BLaER1 (cell line): ENCODE results near the gene SAPCD2.
A peak's percentile ranks its signal among the peaks of the same experiment; 100 is the strongest.
"Not testable (repeated sequence)": the region's sequence is repeated elsewhere in the genome, so short reads cannot be mapped to it uniquely, and the experiment has no call there.

ENCODE experiments used
- H3K27ac ChIP-seq: shearing (Covaris generic); formaldehyde crosslinking; 2 replicates; pipeline ENCODE4 v1.8.1; 2022
- H3K27me3 ChIP-seq: shearing (Covaris generic); formaldehyde crosslinking; 2 replicates; pipeline ENCODE4 v1.8.1; 2022
- H3K36me3 ChIP-seq: shearing (Covaris generic); formaldehyde crosslinking; 2 replicates; pipeline ENCODE4 v1.8.1; 2022
- H3K4me1 ChIP-seq: shearing (Covaris generic); formaldehyde crosslinking; 2 replicates; pipeline ENCODE4 v1.8.1; 2022
- H3K4me2 ChIP-seq: shearing (Covaris generic); formaldehyde crosslinking; 2 replicates; pipeline ENCODE4 v1.8.1; 2022
- H3K4me3 ChIP-seq: shearing (Covaris generic); formaldehyde crosslinking; 2 replicates; pipeline ENCODE4 v1.8.1; 2022
- H3K9ac ChIP-seq: shearing (Covaris generic); formaldehyde crosslinking; 2 replicates; pipeline ENCODE4 v1.8.1; 2022
- H3K9me3 ChIP-seq: shearing (Covaris generic); formaldehyde crosslinking; 2 replicates; pipeline ENCODE4 v1.8.1; 2022
- H4K20me1 ChIP-seq: shearing (Covaris generic); formaldehyde crosslinking; 2 replicates; pipeline ENCODE4 v1.8.1; 2022
- Cebpa-rat ChIP-seq: shearing (Covaris generic); IDR thresholded peaks from 2 replicates; pipeline ENCODE4 v1.8.1; 2022

The SAPCD2 gene

GRCh38 chr9:137034709-137035506, 35.4 kb downstream of the SAPCD2 start:
- peaks cover 34% of the 10 kb centered on the region for H3K36me3 ChIP-seq
- H4K20me1 ChIP-seq: no peaks in the 10 kb centered on the region
- H3K9me3 ChIP-seq: no peaks in the 10 kb centered on the region
- peak overlapping the region; percentile 62 for H3K9ac ChIP-seq
- peak overlapping the region; percentile 93 for H3K4me2 ChIP-seq
- H3K27me3 ChIP-seq: no peaks in the 10 kb centered on the region
- H3K4me1 ChIP-seq: peaks cover 74% of the 10 kb centered on the region
- no peak for TF ChIP-seq Cebpa-rat
- H3K4me3 ChIP-seq: peak overlapping the region; percentile 55
- peak overlapping the region; percentile 81 for H3K27ac ChIP-seq

GRCh38 chr9:137034039-137034708, 36.2 kb downstream of the SAPCD2 start:
- Histone ChIP-seq H3K4me2 (peak overlapping the region; percentile 94), H3K9me3 (no peaks in the 10 kb centered on the region), H3K4me1 (peaks cover 77% of the 10 kb centered on the region), H3K27me3 (no peaks in the 10 kb centered on the region), H3K27ac (peak overlapping the region; percentile 94), H4K20me1 (no peaks in the 10 kb centered on the region), H3K36me3 (peaks cover 27% of the 10 kb centered on the region), H3K9ac (peak overlapping the region; percentile 80), H3K4me3 (peak overlapping the region; percentile 74)
- TF ChIP-seq Cebpa-rat: no peak

DNA sequence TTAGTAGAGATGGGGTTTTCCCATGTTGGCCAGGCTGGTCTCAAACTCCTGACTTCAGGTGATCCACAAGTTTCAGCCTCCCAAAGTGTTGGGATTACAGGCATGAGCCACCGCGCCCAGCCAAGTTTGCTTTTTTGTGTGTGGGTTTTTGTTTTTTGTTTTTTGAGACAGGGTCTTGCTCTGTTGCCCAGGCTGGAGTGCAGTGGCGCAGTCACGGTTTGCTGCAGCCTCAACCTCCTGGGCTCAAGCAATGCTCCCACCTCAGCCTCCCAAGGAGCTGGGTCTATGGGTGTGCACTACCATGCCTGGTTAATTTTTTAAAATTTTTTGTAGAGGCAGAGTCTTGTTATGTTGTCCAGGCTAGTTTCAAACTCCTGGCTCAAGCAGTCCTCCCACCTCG, 36.9 kb downstream of the SAPCD2 start:
- peaks cover 78% of the 10 kb centered on the region for H3K4me1 ChIP-seq
- H3K27me3 ChIP-seq, H4K20me1 ChIP-seq, H3K9me3 ChIP-seq: not testable (repeated sequence)
- H3K27ac ChIP-seq: peak overlapping the region; percentile 94
- peaks cover 20% of the 10 kb centered on the region for H3K36me3 ChIP-seq
- peak overlapping the region; percentile 80; the same call in 1 of the 2 replicates for H3K9ac ChIP-seq
- peak overlapping the region; percentile 74 for H3K4me3 ChIP-seq
- H3K4me2 ChIP-seq: peak overlapping the region; percentile 94

GRCh38 chr9:137032858-137033257, 37.5 kb downstream of the SAPCD2 start:
- TF ChIP-seq Cebpa-rat: no peak
- Histone ChIP-seq H3K27ac (peak overlapping the region; percentile 94), H3K4me2 (peak overlapping the region; percentile 94), H3K4me3 (peak overlapping the region; percentile 74), H3K9ac (peak overlapping the region; percentile 80), H3K36me3 (peaks cover 14% of the 10 kb centered on the region), H3K4me1 (peaks cover 79% of the 10 kb centered on the region), H3K9me3 (no peaks in the 10 kb centered on the region), H3K27me3 (no peaks in the 10 kb centered on the region), H4K20me1 (no peaks in the 10 kb centered on the region)

DNA sequence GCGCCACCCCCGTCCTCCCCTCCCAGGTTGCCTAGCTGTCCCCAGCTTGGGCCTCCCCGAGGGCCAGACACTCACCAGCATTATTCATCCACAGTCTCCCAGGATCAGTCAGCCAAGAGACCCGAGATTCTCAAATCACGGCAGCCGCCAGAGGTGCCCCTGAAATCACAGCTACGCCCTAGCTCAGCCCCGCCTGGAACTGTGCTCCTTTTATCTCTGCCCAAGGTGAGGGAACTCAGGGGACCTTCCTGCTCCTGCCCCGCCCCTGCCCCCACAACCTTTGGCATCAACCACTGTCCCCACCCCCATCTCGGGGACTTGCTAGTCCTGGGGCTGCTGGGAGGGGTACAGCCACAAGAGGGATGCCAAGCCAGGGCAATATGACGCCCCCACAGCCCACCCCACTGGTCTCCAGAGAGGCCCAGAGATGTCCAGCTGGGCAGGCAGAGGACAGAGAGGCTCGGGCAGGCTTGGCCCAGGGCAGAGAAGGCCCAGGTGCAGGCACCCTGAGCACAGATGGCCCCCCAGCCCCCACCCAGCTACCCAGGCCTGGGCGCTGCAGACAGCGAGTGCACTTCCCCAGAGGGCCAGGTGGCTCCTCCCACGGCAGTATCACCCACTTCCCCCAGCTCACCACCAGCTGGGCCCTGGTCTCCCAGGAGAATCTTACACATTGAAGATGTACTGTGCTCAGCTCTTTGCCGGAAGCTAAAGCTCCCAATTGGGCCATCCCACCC, 38.3 kb downstream of the SAPCD2 start, which contains the start of gene FUT7:
Gene FUT7, minus strand, starts transcription at position 185 of the 737 bp plus-strand sequence. Its CDS starts 97 bp downstream, at position 88.
- peak within 1 kb of the TSS; percentile 80 for H3K9ac ChIP-seq
- peak within 1 kb of the TSS; percentile 74 for H3K4me3 ChIP-seq
- peak within 1 kb of the TSS; percentile 94 for H3K27ac ChIP-seq
- TF ChIP-seq Cebpa-rat: no peak
- peak within 1 kb of the TSS; percentile 94 for H3K4me2 ChIP-seq
- H3K36me3 ChIP-seq: peaks cover 6% of the 10 kb centered on the region
- H3K27me3 ChIP-seq: no peaks in the 10 kb centered on the region
- peaks cover 87% of the 10 kb centered on the region for H3K4me1 ChIP-seq
- no peaks in the 10 kb centered on the region for H3K9me3 ChIP-seq
- peaks cover 5% of the 10 kb centered on the region for H4K20me1 ChIP-seq

GRCh38 chr9:137030538-137031527, 39.5 kb downstream of the SAPCD2 start:
- peak overlapping the region; percentile 80 for H3K9ac ChIP-seq
- H3K36me3 ChIP-seq: no peaks in the 10 kb centered on the region
- H4K20me1 ChIP-seq: peaks cover 17% of the 10 kb centered on the region
- peak overlapping the region; percentile 74 for H3K4me3 ChIP-seq
- peak; percentile 90 for TF ChIP-seq Cebpa-rat
- peaks cover 94% of the 10 kb centered on the region for H3K4me1 ChIP-seq
- no peaks in the 10 kb centered on the region for H3K27me3 ChIP-seq
- peak overlapping the region; percentile 94 for H3K27ac ChIP-seq
- no peaks in the 10 kb centered on the region for H3K9me3 ChIP-seq
- H3K4me2 ChIP-seq: peak overlapping the region; percentile 94

GRCh38 chr9:137030006-137030405, 40.4 kb downstream of the SAPCD2 start:
- H3K4me3 ChIP-seq: peak overlapping the region; percentile 74
- H3K27me3 ChIP-seq: no peaks in the 10 kb centered on the region
- H3K27ac ChIP-seq: peak overlapping the region; percentile 94
- peak overlapping the region; percentile 94 for H3K4me2 ChIP-seq
- H3K9me3 ChIP-seq: no peaks in the 10 kb centered on the region
- H3K9ac ChIP-seq: peak overlapping the region; percentile 80
- H4K20me1 ChIP-seq: peaks cover 26% of the 10 kb centered on the region
- TF ChIP-seq Cebpa-rat: no peak
- H3K36me3 ChIP-seq: no peaks in the 10 kb centered on the region
- H3K4me1 ChIP-seq: peaks cover 94% of the 10 kb centered on the region

DNA sequence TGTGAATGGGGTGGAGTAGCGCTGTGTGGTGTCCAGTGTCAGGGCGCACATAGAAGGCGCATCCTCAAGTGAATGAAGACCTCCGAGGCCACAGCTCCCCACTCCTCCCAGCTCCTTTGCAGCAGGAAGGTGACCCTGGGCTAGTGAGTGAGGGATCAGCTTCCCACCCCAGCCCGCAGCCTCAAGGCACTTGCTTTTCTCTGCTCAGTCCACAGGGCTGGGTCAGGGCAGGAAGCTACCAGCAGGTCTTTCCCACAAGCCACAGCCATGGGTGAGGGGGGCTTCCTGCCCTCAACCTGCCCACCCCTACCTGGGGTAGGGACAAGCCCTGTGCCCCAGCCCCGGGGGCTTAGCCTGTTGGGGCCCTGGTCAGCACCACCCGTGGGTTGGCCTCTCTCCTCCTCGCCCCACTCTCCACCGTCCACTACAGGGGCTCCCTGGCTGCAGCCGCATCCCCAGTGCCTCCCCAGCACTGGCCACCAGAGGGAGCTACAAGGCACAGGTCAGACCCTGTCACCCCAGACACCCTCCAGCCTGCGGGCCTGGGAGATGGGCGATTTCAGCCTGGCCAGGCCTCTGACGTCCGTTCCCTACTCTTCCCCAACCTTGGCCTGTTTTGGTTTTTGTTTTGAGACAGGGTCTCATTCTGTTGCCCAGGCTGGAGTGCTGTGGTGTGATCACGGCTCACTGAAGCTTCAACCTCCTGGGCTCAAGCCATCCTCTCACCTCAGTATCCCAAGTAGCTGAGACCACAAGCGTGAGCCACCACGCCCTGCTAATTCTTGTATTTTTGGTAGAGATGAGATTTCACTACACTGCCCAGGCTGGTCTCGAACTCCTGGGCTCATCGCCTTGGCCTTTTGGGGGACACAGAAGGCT, 41.1 kb downstream of the SAPCD2 start:
- peak overlapping the region; percentile 94 for H3K27ac ChIP-seq
- peak overlapping the region; percentile 80 for H3K9ac ChIP-seq
- H4K20me1 ChIP-seq: peaks cover 30% of the 10 kb centered on the region
- no peaks in the 10 kb centered on the region for H3K9me3 ChIP-seq
- no peaks in the 10 kb centered on the region for H3K27me3 ChIP-seq
- H3K36me3 ChIP-seq: no peaks in the 10 kb centered on the region
- H3K4me1 ChIP-seq: peaks cover 94% of the 10 kb centered on the region
- peak overlapping the region; percentile 74 for H3K4me3 ChIP-seq
- no peak for TF ChIP-seq Cebpa-rat
- H3K4me2 ChIP-seq: peak overlapping the region; percentile 94
